Stimulated activated CD8-positive, alpha-beta memory T cell treated with anti-CD3 and anti-CD28 coated beads, Interleukin-12 subunit alpha, Interleukin-12 subunit beta, amount 100 ng/mL, for 24 hours (primary cell): ENCODE results near the gene FCGBP.
A peak's percentile ranks its signal among the peaks of the same experiment; 100 is the strongest.

Experiments
- DNase-seq: peaks from one replicate; pipeline ENCODE4 v3.0.0-alpha.2; 2020; ENCODE audit errors: extremely low read depth

FCGBP gene

GRCh38 chr19:39946532-39946931, 12.1 kb upstream of the FCGBP start:
- no peak for DNase-seq

- no peak for DNase-seq
Observed at GRCh38 chr19:39943586-39943985, 9.2 kb upstream of the FCGBP start.

GRCh38 chr19:39942366-39942730, 7.9 kb upstream of the FCGBP start:
- DNase-seq: no peak

GRCh38 chr19:39941615-39942365, 7.4 kb upstream of the FCGBP start:
- peak; percentile 15 for DNase-seq

GRCh38 chr19:39941151-39941550, 6.7 kb upstream of the FCGBP start:
- DNase-seq: no peak

GRCh38 chr19:39940221-39940833, 5.9 kb upstream of the FCGBP start:
- no peak for DNase-seq

- DNase-seq: no peak
Observed at GRCh38 chr19:39939556-39939955, 5.1 kb upstream of the FCGBP start.

GRCh38 chr19:39937787-39938186, 3.4 kb upstream of the FCGBP start:
- no peak for DNase-seq

- DNase-seq: no peak
Observed at GRCh38 chr19:39937094-39937720, 2.8 kb upstream of the FCGBP start.

GRCh38 chr19:39936622-39937021, 2.2 kb upstream of the FCGBP start:
- no peak for DNase-seq

- no peak for DNase-seq
Observed at GRCh38 chr19:39936020-39936419, 1.6 kb upstream of the FCGBP start.

- DNase-seq: no peak
Observed at GRCh38 chr19:39935364-39935661, 879 bp upstream of the FCGBP start.

- no peak for DNase-seq
Observed at GRCh38 chr19:39929750-39930149, 4.7 kb downstream of the FCGBP start.

GRCh38 chr19:39928357-39928725, 6.1 kb downstream of the FCGBP start:
- no peak for DNase-seq

- DNase-seq: no peak
Observed at GRCh38 chr19:39927524-39928356, 6.7 kb downstream of the FCGBP start.

GRCh38 chr19:39927076-39927475, 7.4 kb downstream of the FCGBP start:
- DNase-seq: no peak

GRCh38 chr19:39926170-39926760, 8.2 kb downstream of the FCGBP start:
- no peak for DNase-seq

- DNase-seq: no peak
Observed at GRCh38 chr19:39924952-39925351, 9.5 kb downstream of the FCGBP start.

GRCh38 chr19:39924389-39924788, 10.0 kb downstream of the FCGBP start:
- DNase-seq: no peak

GRCh38 chr19:39923862-39924261, 10.6 kb downstream of the FCGBP start:
- DNase-seq: no peak

- DNase-seq: no peak
Observed at GRCh38 chr19:39919976-39920375, 14.5 kb downstream of the FCGBP start.

GRCh38 chr19:39918183-39918651, 16.2 kb downstream of the FCGBP start:
- no peak for DNase-seq
